Measurements from ENCODE around the gene TNFRSF13B. TPM values are rescaled to one million over a fixed set of nuclear protein-coding genes. Genes with fewer than 3 reads are reported as not detected.
"Not testable (repeated sequence)": the region's sequence is repeated elsewhere in the genome, so short reads cannot be mapped to it uniquely, and the experiment has no call there.

The TNFRSF13B gene
- total RNA-seq, 1 donor from 2014 or later = not detected

- peaks cover 1% of the 10 kb centered on the region for H3K27me3 Mint-ChIP-seq (ENCODE audit: low read depth)
- peaks cover 8% of the 10 kb centered on the region for H3K9me3 Mint-ChIP-seq (ENCODE audit: low read depth)
- H3K4me3 Mint-ChIP-seq (ENCODE audit: unreplicated experiment) = no peak overlapping the region
- no peak for DNase-seq (ENCODE audit: low spot score)
- peaks cover 16% of the 10 kb centered on the region for H3K4me1 Mint-ChIP-seq (ENCODE audit: low read depth)
- TF ChIP-seq, protein P1, sequence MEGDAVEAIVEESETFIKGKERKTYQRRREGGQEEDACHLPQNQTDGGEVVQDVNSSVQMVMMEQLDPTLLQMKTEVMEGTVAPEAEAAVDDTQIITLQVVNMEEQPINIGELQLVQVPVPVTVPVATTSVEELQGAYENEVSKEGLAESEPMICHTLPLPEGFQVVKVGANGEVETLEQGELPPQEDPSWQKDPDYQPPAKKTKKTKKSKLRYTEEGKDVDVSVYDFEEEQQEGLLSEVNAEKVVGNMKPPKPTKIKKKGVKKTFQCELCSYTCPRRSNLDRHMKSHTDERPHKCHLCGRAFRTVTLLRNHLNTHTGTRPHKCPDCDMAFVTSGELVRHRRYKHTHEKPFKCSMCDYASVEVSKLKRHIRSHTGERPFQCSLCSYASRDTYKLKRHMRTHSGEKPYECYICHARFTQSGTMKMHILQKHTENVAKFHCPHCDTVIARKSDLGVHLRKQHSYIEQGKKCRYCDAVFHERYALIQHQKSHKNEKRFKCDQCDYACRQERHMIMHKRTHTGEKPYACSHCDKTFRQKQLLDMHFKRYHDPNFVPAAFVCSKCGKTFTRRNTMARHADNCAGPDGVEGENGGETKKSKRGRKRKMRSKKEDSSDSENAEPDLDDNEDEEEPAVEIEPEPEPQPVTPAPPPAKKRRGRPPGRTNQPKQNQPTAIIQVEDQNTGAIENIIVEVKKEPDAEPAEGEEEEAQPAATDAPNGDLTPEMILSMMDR (IDR thresholded peaks at IDR 0.05) = no peak
- H3K27ac Mint-ChIP-seq (ENCODE audit: unreplicated experiment) = no peak overlapping the region
- H3K36me3 Mint-ChIP-seq (ENCODE audit: low read depth) = no peaks in the 10 kb centered on the region
Observed at GRCh38 chr17:16910341-16910740, 61.6 kb downstream of the TNFRSF13B start.

DNA sequence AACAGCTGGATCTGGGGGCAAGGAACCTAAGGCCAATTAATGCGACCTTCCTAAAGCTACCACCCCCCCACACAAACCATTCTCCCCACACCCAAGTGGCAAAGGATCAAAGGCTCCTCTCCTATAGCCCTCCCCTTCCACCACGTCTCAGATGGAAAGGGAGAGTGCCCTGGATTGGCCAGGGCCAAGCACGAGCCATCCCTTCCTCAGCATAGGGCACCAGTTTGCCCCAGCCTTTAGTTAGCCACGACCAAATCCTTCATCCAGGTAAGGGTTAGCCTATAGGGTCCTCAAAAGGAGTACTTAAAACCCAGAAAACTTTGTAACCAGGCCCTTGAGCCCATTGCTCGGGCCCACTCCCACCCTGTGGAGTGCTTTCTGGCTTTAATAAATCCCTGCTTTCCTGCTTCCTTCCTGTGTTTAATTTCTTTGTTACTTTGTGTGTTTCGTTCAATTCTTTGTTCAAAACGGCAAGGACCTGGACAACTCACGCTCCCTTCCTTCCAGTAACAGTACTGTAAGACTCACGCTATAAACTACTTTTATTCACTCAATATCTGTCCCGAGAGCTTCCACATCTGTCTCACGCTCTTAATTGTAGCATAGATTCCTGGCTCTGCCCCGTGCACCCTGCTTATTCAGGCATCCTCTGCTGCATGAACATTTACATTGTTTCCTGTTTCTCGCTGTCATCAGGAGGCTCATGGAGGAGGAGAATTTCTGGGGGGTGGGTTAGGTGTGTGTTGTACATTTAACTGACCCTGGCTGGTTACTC, 62.3 kb downstream of the TNFRSF13B start:
- Mint-ChIP-seq H3K9me3 (ENCODE audit: low read depth) (peaks cover 8% of the 10 kb centered on the region), H3K27me3 (ENCODE audit: low read depth) (peaks cover 1% of the 10 kb centered on the region), H3K4me1 (ENCODE audit: low read depth) (peaks cover 23% of the 10 kb centered on the region), H3K36me3 (ENCODE audit: low read depth) (no peaks in the 10 kb centered on the region), H3K27ac (ENCODE audit: unreplicated experiment) (no peak overlapping the region), H3K4me3 (ENCODE audit: unreplicated experiment) (no peak overlapping the region)
- TF ChIP-seq, protein P1 (IDR thresholded peaks at IDR 0.05) = no peak
- no peak for DNase-seq (ENCODE audit: low spot score)

DNA sequence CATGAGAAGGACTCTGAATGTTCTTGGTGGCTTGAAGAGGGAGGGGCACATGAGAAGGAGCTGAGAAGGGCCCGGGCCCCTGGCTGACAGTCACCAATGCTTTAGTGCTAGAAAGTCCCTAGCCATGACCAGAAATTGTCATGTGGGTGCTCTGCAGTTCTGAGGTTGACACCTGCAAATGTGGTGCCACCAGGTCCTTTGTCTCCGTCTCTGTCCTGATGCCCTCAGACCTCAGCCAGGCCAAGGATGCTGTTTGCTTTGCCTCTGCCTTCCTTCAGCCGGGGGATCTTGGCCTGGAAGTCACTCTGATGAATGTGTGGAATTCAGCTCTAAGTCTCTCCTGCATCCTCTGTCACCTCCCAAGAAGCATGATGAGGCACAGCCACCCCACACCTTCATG, 63.6 kb downstream of the TNFRSF13B start:
- peaks cover 34% of the 10 kb centered on the region for H3K4me1 Mint-ChIP-seq (ENCODE audit: low read depth)

GRCh38 chr17:16906680-16907079, 65.2 kb downstream of the TNFRSF13B start:
- no peak for DNase-seq (ENCODE audit: low spot score)
- peak overlapping the region; percentile 2 for H3K27ac Mint-ChIP-seq (ENCODE audit: unreplicated experiment)
- peaks cover 8% of the 10 kb centered on the region for H3K9me3 Mint-ChIP-seq (ENCODE audit: low read depth)
- H3K4me3 Mint-ChIP-seq (ENCODE audit: unreplicated experiment) = no peak overlapping the region
- H3K4me1 Mint-ChIP-seq (ENCODE audit: low read depth) = peaks cover 34% of the 10 kb centered on the region
- no peaks in the 10 kb centered on the region for H3K36me3 Mint-ChIP-seq (ENCODE audit: low read depth)
- peaks cover 11% of the 10 kb centered on the region for H3K27me3 Mint-ChIP-seq (ENCODE audit: low read depth)
- TF ChIP-seq, protein P1 (IDR thresholded peaks at IDR 0.05) = no peak

More for the DNA sequence above, 63.6 kb downstream of the TNFRSF13B start:
- Mint-ChIP-seq H3K36me3 (ENCODE audit: low read depth) (no peaks in the 10 kb centered on the region), H3K27ac (ENCODE audit: unreplicated experiment) (no peak overlapping the region), H3K4me3 (ENCODE audit: unreplicated experiment) (no peak overlapping the region), H3K27me3 (ENCODE audit: low read depth) (no peaks in the 10 kb centered on the region), H3K9me3 (ENCODE audit: low read depth) (peaks cover 8% of the 10 kb centered on the region)
- TF ChIP-seq, protein P1 (IDR thresholded peaks at IDR 0.05) = no peak
- DNase-seq (ENCODE audit: low spot score) = no peak

- H3K9me3 Mint-ChIP-seq (ENCODE audit: low read depth) = peaks cover 8% of the 10 kb centered on the region
- no peaks in the 10 kb centered on the region for H3K36me3 Mint-ChIP-seq (ENCODE audit: low read depth)
- TF ChIP-seq, protein P1 (IDR thresholded peaks at IDR 0.05) = no peak
- DNase-seq (ENCODE audit: low spot score) = no peak
- H3K27ac Mint-ChIP-seq (ENCODE audit: unreplicated experiment) = peak overlapping the region; percentile 53
- H3K27me3 Mint-ChIP-seq (ENCODE audit: low read depth) = peaks cover 21% of the 10 kb centered on the region
- no peak overlapping the region for H3K4me3 Mint-ChIP-seq (ENCODE audit: unreplicated experiment)
- H3K4me1 Mint-ChIP-seq (ENCODE audit: low read depth) = peaks cover 31% of the 10 kb centered on the region
Observed at GRCh38 chr17:16905593-16906191, 66.2 kb downstream of the TNFRSF13B start.

GRCh38 chr17:16903070-16903469, 68.8 kb downstream of the TNFRSF13B start:
- not testable (repeated sequence) for H3K27ac Mint-ChIP-seq (ENCODE audit: unreplicated experiment); H3K4me3 Mint-ChIP-seq (ENCODE audit: unreplicated experiment); H3K9me3 Mint-ChIP-seq (ENCODE audit: low read depth); H3K36me3 Mint-ChIP-seq (ENCODE audit: low read depth); DNase-seq (ENCODE audit: low spot score)
- Mint-ChIP-seq H3K4me1 (ENCODE audit: low read depth) (peaks cover 31% of the 10 kb centered on the region), H3K27me3 (ENCODE audit: low read depth) (peaks cover 29% of the 10 kb centered on the region)
